ENCODE data around the gene SEZ6L2. TPM values are rescaled to one million over a fixed set of nuclear protein-coding genes. Genes with fewer than 3 reads are reported as not detected.

SEZ6L2 gene
- total RNA-seq, 1 experiment from 2014 or later = 46.5 TPM

DNA sequence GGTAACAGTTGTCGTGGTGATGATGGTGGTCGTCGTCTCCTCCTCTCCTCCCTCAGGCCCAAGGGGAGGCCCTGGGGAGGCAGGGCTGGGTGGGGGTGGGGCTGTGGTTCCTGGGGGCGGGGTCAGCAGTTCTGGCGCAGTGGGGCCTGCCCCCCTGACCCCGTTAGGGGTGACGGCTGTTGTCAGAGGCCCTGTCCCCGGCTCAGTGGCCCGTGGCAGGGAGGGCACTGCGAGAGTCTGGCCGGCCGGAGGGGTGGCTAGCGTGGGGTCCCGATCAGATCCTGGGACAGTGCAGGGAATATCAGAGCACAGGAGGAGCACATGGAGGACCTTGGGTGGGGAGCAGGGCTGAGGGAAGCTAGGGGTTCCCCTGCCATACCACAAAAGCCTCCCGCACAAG is 2.5 kb downstream of the SEZ6L2 start:
- no peaks in the 10 kb centered on the region for H3K9me3 ChIP-seq (ENCODE audit: insufficient read depth, low read depth)
- no peak for DNase-seq
- no peaks in the 10 kb centered on the region for H3K27me3 ChIP-seq (ENCODE audit: insufficient read depth, low read depth)
- H3K36me3 ChIP-seq (ENCODE audit: low read depth) = no peaks in the 10 kb centered on the region
- CTCF ChIA-PET = no interaction called here
- BruUV-seq (replicated peaks) = no TSS peak
- H3K9me2 ChIP-seq (ENCODE audit: insufficient read depth) = no peaks in the 10 kb centered on the region
- H4K20me1 ChIP-seq (ENCODE audit: insufficient read depth) = no peaks in the 10 kb centered on the region; the same call in 1 of the 2 replicates
- H3K4me2 ChIP-seq = no peak overlapping the region
- intact Hi-C loops (cut with micrococcal nuclease; ENCODE audit: unreplicated experiment) = loop anchor here (5.0 kb wide), 2 partner anchors 35 to 75 kb away; partner anchors contain the start of genes CDIPT and MVP
- H3F3A ChIP-seq (ENCODE audit: insufficient read depth, low read depth) = peaks cover 14% of the 10 kb centered on the region
- H3K79me2 ChIP-seq (ENCODE audit: low read depth) = 0 out of 2 replicates have a peak, but pooled peaks cover 1% of the 10 kb centered on the region
- no peak overlapping the region for H3K4me3 ChIP-seq
- H3K4me1 ChIP-seq (replicated peaks; ENCODE audit: insufficient read depth) = peaks cover 16% of the 10 kb centered on the region; the same call in 1 of the 2 replicates
- H3K27ac ChIP-seq = no peak overlapping the region
- no peak overlapping the region for H2AFZ ChIP-seq
- TF ChIP-seq, protein P1, sequence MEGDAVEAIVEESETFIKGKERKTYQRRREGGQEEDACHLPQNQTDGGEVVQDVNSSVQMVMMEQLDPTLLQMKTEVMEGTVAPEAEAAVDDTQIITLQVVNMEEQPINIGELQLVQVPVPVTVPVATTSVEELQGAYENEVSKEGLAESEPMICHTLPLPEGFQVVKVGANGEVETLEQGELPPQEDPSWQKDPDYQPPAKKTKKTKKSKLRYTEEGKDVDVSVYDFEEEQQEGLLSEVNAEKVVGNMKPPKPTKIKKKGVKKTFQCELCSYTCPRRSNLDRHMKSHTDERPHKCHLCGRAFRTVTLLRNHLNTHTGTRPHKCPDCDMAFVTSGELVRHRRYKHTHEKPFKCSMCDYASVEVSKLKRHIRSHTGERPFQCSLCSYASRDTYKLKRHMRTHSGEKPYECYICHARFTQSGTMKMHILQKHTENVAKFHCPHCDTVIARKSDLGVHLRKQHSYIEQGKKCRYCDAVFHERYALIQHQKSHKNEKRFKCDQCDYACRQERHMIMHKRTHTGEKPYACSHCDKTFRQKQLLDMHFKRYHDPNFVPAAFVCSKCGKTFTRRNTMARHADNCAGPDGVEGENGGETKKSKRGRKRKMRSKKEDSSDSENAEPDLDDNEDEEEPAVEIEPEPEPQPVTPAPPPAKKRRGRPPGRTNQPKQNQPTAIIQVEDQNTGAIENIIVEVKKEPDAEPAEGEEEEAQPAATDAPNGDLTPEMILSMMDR (conservative IDR thresholded peaks at IDR 0.05) = no peak
- no peak for TF ChIP-seq EZH2 (IDR thresholded peaks at IDR 0.05; ENCODE audit: low read depth)
- POLR2A ChIA-PET (ENCODE audit: unreplicated experiment) = no interaction called here

DNA sequence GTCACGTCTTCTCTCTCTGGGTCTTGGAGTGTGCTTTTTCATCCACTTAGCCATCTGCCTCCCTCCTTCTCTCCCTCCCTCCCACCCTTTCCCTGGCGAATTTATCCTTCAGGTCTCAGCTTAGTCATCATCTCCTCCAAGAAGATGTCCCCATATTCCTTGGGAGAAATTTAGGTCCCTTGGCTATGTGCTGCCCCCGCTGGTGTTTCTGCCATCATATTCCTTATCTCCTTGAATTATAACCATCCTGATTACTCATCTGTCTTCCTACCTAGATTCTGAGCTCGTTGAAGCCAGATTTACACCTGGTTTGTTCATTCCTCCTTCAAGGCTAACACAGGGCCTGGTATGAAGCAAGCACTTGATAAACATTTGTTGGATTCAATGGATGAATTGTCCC is 5.0 kb downstream of the SEZ6L2 start:
- DNase-seq = no peak
- H3K9me3 ChIP-seq (ENCODE audit: insufficient read depth, low read depth) = no peaks in the 10 kb centered on the region
- no peaks in the 10 kb centered on the region for H3K27me3 ChIP-seq (ENCODE audit: insufficient read depth, low read depth)
- H3K9me2 ChIP-seq (ENCODE audit: insufficient read depth) = no peaks in the 10 kb centered on the region
- ChIA-PET POLR2A (ENCODE audit: unreplicated experiment) (interaction anchor here (0.6 kb wide), 1 partner anchor 138 kb away, joined by 13 read pairs; no protein-coding TSS in a partner anchor), CTCF (interaction anchor here (0.7 kb wide), 1 partner anchor 50 kb away, joined by 16 read pairs; no protein-coding TSS in a partner anchor)
- no peaks in the 10 kb centered on the region; the same call in 1 of the 2 replicates for H4K20me1 ChIP-seq (ENCODE audit: insufficient read depth)
- no peak overlapping the region for H3K4me3 ChIP-seq
- H2AFZ ChIP-seq = no peak overlapping the region
- H3K79me2 ChIP-seq (ENCODE audit: low read depth) = no peaks in the 10 kb centered on the region
- H3K27ac ChIP-seq = no peak overlapping the region
- intact Hi-C loops (cut with micrococcal nuclease; ENCODE audit: unreplicated experiment) = no loop called here
- H3F3A ChIP-seq (ENCODE audit: insufficient read depth, low read depth) = peaks cover 14% of the 10 kb centered on the region
- BruUV-seq (replicated peaks) = no TSS peak
- TF ChIP-seq, protein P1 (conservative IDR thresholded peaks at IDR 0.05) = no peak
- TF ChIP-seq EZH2 (IDR thresholded peaks at IDR 0.05; ENCODE audit: low read depth) = no peak
- no peaks in the 10 kb centered on the region for H3K36me3 ChIP-seq (ENCODE audit: low read depth)
- no peak overlapping the region for H3K4me2 ChIP-seq
- 0 out of 2 replicates have a peak, but pooled peaks cover 6% of the 10 kb centered on the region for H3K4me1 ChIP-seq (replicated peaks; ENCODE audit: insufficient read depth)

DNA sequence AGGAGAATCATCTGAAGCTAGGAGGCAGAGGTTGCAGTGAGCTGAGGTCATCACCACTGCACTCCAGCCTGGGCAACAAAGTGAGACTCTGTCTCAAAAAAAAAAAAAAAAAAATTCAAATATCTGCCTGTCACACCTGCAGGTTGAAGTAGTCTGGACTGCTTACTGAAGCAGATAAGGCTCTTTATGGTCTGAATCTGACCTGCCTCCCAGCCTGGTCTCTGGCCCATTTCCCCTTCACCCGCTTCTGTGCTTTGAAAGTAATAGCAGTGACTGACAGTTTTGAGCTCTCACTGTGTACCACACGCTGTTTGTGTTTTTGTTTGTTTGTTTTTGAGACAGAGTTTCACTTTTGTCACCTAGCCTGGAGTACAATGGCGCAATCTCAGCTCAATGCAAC is 5.8 kb downstream of the SEZ6L2 start:
- Histone ChIP-seq H3K79me2 (ENCODE audit: low read depth) (no peaks in the 10 kb centered on the region), H2AFZ (no peak overlapping the region), H4K20me1 (ENCODE audit: insufficient read depth) (peaks cover 4% of the 10 kb centered on the region), H3K9me3 (ENCODE audit: insufficient read depth, low read depth) (no peaks in the 10 kb centered on the region), H3K9me2 (ENCODE audit: insufficient read depth) (no peaks in the 10 kb centered on the region), H3K36me3 (ENCODE audit: low read depth) (no peaks in the 10 kb centered on the region), H3F3A (ENCODE audit: insufficient read depth, low read depth) (peaks cover 14% of the 10 kb centered on the region), H3K27me3 (ENCODE audit: insufficient read depth, low read depth) (no peaks in the 10 kb centered on the region), H3K4me3 (no peak overlapping the region), H3K4me2 (no peak overlapping the region), H3K27ac (no peak overlapping the region), H3K4me1 (replicated peaks; ENCODE audit: insufficient read depth) (0 out of 2 replicates have a peak, but pooled peaks cover 5% of the 10 kb centered on the region)
- ChIA-PET POLR2A (ENCODE audit: unreplicated experiment) (no interaction called here), CTCF (no interaction called here)
- TF ChIP-seq EZH2 (IDR thresholded peaks at IDR 0.05; ENCODE audit: low read depth) = no peak
- TF ChIP-seq, protein P1 (conservative IDR thresholded peaks at IDR 0.05) = no peak
- DNase-seq = no peak
- no TSS peak for BruUV-seq (replicated peaks)
- intact Hi-C loops (cut with micrococcal nuclease; ENCODE audit: unreplicated experiment) = no loop called here

All from PC-9 (cell line).